HepG2 (cell line): ENCODE data around the gene SYP. TPM values are rescaled to one million over a fixed set of nuclear protein-coding genes. Genes with fewer than 3 reads are reported as not detected.

Experiments used
- ATAC-seq: fragments of 200-7000 bp; cut with Tn5 transposase; 3 replicates; pipeline ENCODE4 v1.9.1; 2020; ENCODE audit warnings: mild to moderate bottlenecking, moderate library complexity
- BruUV-seq: library from RNA; stranded (reverse); fragments of 400-500 nt; replicated peaks from 2 replicates; lab custom pipeline; 2021; lab: Mats Ljungman, UMichigan
- CTCF ChIA-PET: fragments of 300-600 bp; formaldehyde crosslinking; extraction: SDS; loops from one replicate; lab custom pipeline; 2021; ENCODE audit warnings: low total read pairs, inconsistent platforms, low intra/inter-chr PET ratio; lab: Yijun Ruan, JAX
- POLR2A ChIA-PET: fragments of 350-600 bp; sonication (Branson Sonifier 250); formaldehyde crosslinking; loops from one replicate; lab custom pipeline; 2020; ENCODE audit warnings: antibody characterized with exemption, inconsistent platforms; lab: Yijun Ruan, JAX
- DNase-seq: peaks from one replicate; pipeline ENCODE4 v3.0.0-alpha.2; 2015; ENCODE audit warnings: low spot score
- FAIRE-seq: peaks from 3 replicates; lab custom pipeline; 2011; peaks lifted over from hg19 to GRCh38; lab: Jason Lieb, UNC
- H2AFZ ChIP-seq: one replicate; pipeline ENCODE4 v1.6.1; 2011; ENCODE audit warnings: low read length, inconsistent platforms
- H3K27ac ChIP-seq: fragments of 300-600 bp; 3 replicates; pipeline ENCODE4 v1.8.0; 2011; ENCODE audit warnings: mixed run types, mild to moderate bottlenecking, mixed read lengths, low read length, inconsistent platforms; ENCODE audit not compliant: insufficient read depth; ENCODE audit errors: extremely low read length
- H3K27me3 ChIP-seq, 2 experiments: fragments of 200-600 bp in 1 of 2; 2 replicates in 1 of 2; 3 replicates in 1 of 2; pipeline versions ENCODE4 v1.6.0 to v1.8.0; 2011; ENCODE audit warnings: low read length in 2 of 2, mild to moderate bottlenecking in 2 of 2, moderate library complexity in 2 of 2, inconsistent platforms in 1 of 2; ENCODE audit not compliant: insufficient read depth in 2 of 2, control insufficient read depth in 1 of 2
- H3K36me3 ChIP-seq, 2 experiments: fragments of 200-600 bp in 1 of 2; replicated peaks in 1 of 2; 2 replicates in 1 of 2; 3 replicates in 1 of 2; pipeline versions ENCODE4 v1.5.1 to v1.8.0; 2011; ENCODE audit warnings: low read length in 2 of 2, inconsistent platforms in 1 of 2; ENCODE audit not compliant: insufficient read depth in 2 of 2, control insufficient read depth in 1 of 2
- H3K4me1 ChIP-seq: 2 replicates; pipeline ENCODE4 v1.5.1; 2012; ENCODE audit warnings: low read length, inconsistent platforms; ENCODE audit not compliant: insufficient read depth
- H3K4me2 ChIP-seq: 2 replicates; pipeline ENCODE4 v1.6.0; 2011; ENCODE audit warnings: low read depth, low read length, inconsistent platforms
- H3K4me3 ChIP-seq, 3 experiments: fragments of 200-600 bp in 1 of 3; sonication (generic), shearing (Covaris generic) in 1 of 3; replicated peaks in 1 of 3; 2 replicates each; pipeline ENCODE4 v1.5.1; 2011 to 2016; ENCODE audit warnings: low read length in 3 of 3, inconsistent platforms in 2 of 3, low read depth in 2 of 3, mild to moderate bottlenecking in 2 of 3, control low read depth in 1 of 3, mixed read lengths in 1 of 3; ENCODE audit not compliant: insufficient read depth in 1 of 3
- H3K79me2 ChIP-seq: one replicate; pipeline ENCODE4 v1.6.1; 2011; ENCODE audit warnings: low read length, inconsistent platforms; ENCODE audit not compliant: insufficient read depth
- H3K9ac ChIP-seq: 2 replicates; pipeline ENCODE4 v1.6.0; 2011; ENCODE audit warnings: mild to moderate bottlenecking, low read depth, low read length, inconsistent platforms; ENCODE audit not compliant: insufficient read depth
- H3K9me3 ChIP-seq: 2 replicates; pipeline ENCODE4 v1.5.1; 2012; ENCODE audit warnings: mild to moderate bottlenecking, low read length
- H4K20me1 ChIP-seq: 2 replicates; pipeline ENCODE4 v1.6.0; 2011; ENCODE audit warnings: inconsistent platforms, mild to moderate bottlenecking, low read length, moderate library complexity; ENCODE audit not compliant: insufficient read depth
- FUBP1 ChIP-seq: sonication (generic); formaldehyde crosslinking; IDR thresholded peaks from 2 replicates; pipeline ENCODE4 v1.5.1; 2020; ENCODE audit warnings: missing genetic modification reagents, mild to moderate bottlenecking, borderline replicate concordance
- GATA4 ChIP-seq: sonication (generic); IDR thresholded peaks from 2 replicates; pipeline ENCODE4 v1.6.1; 2016; ENCODE audit warnings: antibody characterized with exemption, low read depth, borderline replicate concordance
- HOXD1 ChIP-seq: sonication (generic); formaldehyde crosslinking; IDR thresholded peaks from 2 replicates; pipeline ENCODE4 v1.5.0; 2020; ENCODE audit warnings: missing genetic modification reagents
- KLF12 ChIP-seq: sonication (generic); formaldehyde crosslinking; IDR thresholded peaks from 2 replicates; pipeline ENCODE4 v1.4.0; 2020; ENCODE audit warnings: missing genetic modification reagents, borderline replicate concordance
- MAF1 ChIP-seq: sonication (generic); formaldehyde crosslinking; IDR thresholded peaks from 2 replicates; pipeline ENCODE4 v1.5.0; 2020; ENCODE audit warnings: missing genetic modification reagents, borderline replicate concordance
- MXD1 ChIP-seq: sonication (generic); formaldehyde crosslinking; IDR thresholded peaks from 2 replicates; pipeline ENCODE4 v1.4.0; 2020; ENCODE audit warnings: mild to moderate bottlenecking, missing genetic modification reagents
- ZBED4 ChIP-seq: sonication (generic); formaldehyde crosslinking; IDR thresholded peaks from 2 replicates; pipeline ENCODE4 v1.4.0; 2020; ENCODE audit warnings: missing genetic modification reagents, borderline replicate concordance
- ZFP36 ChIP-seq: fragments of 150-350 bp; IDR thresholded peaks from 2 replicates; pipeline ENCODE4 v1.6.1; 2018; ENCODE audit warnings: borderline replicate concordance, low read length, low read depth; ENCODE audit not compliant: partially characterized antibody
- ZNF44 ChIP-seq: sonication (generic); formaldehyde crosslinking; IDR thresholded peaks from 2 replicates; pipeline ENCODE4 v1.5.1; 2020; ENCODE audit warnings: mild to moderate bottlenecking, missing genetic modification reagents
- ZNF530 ChIP-seq: sonication (generic); formaldehyde crosslinking; IDR thresholded peaks from 2 replicates; pipeline ENCODE4 v1.5.0; 2020; ENCODE audit warnings: low read depth, mild to moderate bottlenecking, missing genetic modification reagents
- ZNF746 ChIP-seq: sonication (generic); formaldehyde crosslinking; IDR thresholded peaks from 2 replicates; pipeline ENCODE4 v1.8.0; 2022; ENCODE audit warnings: mild to moderate bottlenecking, missing genetic modification reagents
- ZNF773 ChIP-seq: sonication (generic); formaldehyde crosslinking; IDR thresholded peaks from 2 replicates; pipeline ENCODE4 v1.4.0; 2020; ENCODE audit warnings: missing genetic modification reagents, borderline replicate concordance
- ZNF788 ChIP-seq: sonication (generic); formaldehyde crosslinking; IDR thresholded peaks from 2 replicates; pipeline ENCODE4 v1.5.0; 2020; ENCODE audit warnings: mild to moderate bottlenecking, missing genetic modification reagents, borderline replicate concordance
- ZSCAN12 ChIP-seq: sonication (generic); formaldehyde crosslinking; IDR thresholded peaks from 2 replicates; pipeline ENCODE4 v1.9.0; 2021; ENCODE audit warnings: mild to moderate bottlenecking, missing genetic modification reagents
- ZUFSP ChIP-seq: sonication (generic); formaldehyde crosslinking; IDR thresholded peaks from 2 replicates; pipeline ENCODE4 v1.9.0; 2021; ENCODE audit warnings: missing genetic modification reagents, mild to moderate bottlenecking, borderline replicate concordance
- WGBS: methylation state at CpG from one replicate; pipeline ENCODE4 v1.1.6; 2017; ENCODE audit warnings: low lambda C conversion rate; 5-methylcytosine and 5-hydroxymethylcytosine counted together
- in situ Hi-C: cut with HindIII; loops from 2 replicates; pipeline ENCODE4 v1.10.0; 2017; ENCODE audit warnings: low pct_unique_long_range_greater_than_20kb; ENCODE audit not compliant: extremely low pct_ligation_motif_present
- intact Hi-C: fragments of 100-400 bp; cut with micrococcal nuclease; formaldehyde crosslinking; loops from one replicate; pipeline ENCODE4 v1.10.0; 2022; ENCODE audit not compliant: unreplicated experiment
- polyA plus RNA-seq, 8 experiments: library from polyadenylated mRNA; depleted of rRNA in 3 of 8; stranded (reverse) in 7 of 8; unstranded in 1 of 8; fragments of >200 nt; fragmentation: Illumina TruSeq in 4 of 8; extraction: Trizol in 4 of 8; gene quantifications; 2 replicates each; pipeline versions ENCODE4 v1.2.1 to v1.2.3, GENCODE V29; 2011 to 2016; ENCODE audit warnings: low read depth in 4 of 8, missing spikeins in 1 of 8, mixed read lengths in 1 of 8; ENCODE audit not compliant: insufficient read depth in 1 of 8
- total RNA-seq, 5 experiments: library from RNA; depleted of rRNA; stranded (reverse); fragments of >200 nt; fragmentation: Illumina TruSeq; extraction: Trizol; gene quantifications; 2 replicates each; pipeline ENCODE4 v1.2.3, GENCODE V29; 2016; ENCODE audit warnings: low read depth in 1 of 5

SYP gene
- total and polyA plus RNA-seq, 2 of the 13 experiments (the other 11 are each of a cell fraction or from before 2014, with no cell fraction given) = 2.0 to 2.5 TPM

DNA sequence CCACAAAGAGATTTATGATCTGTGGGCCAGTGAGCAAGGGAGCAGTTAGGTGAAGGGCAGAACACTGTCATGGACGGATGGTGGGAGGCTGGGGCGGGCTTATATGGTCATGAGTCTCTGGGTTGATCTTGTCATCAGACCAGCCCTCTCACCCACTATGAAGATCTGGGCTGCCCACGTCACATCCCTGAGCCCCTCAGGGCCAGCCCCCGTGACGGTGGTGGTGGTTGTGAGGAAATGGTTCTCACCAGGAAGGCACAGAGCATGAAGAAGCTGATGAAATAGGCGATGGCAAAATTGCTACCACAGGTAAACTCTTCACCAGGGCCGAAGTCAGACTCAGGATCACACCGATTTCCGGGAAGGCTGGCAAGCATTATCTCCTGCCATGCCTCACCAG is 11.1 kb upstream of the SYP start (continued):
- TF ChIP-seq ZUFSP (no peak), MAF1 (no peak), ZFP36 (no peak), KLF12 (CRISPR knock-in tag) (no peak), ZBED4 (no peak), ZSCAN12 (no peak)

GRCh38 chrX:49210406-49210805 is 10.4 kb upstream of the SYP start:
- Histone ChIP-seq H2AFZ (no peak overlapping the region), H3K9ac (no peak overlapping the region), H3K9me3 (no peaks in the 10 kb centered on the region), H3K4me2 (no peak overlapping the region), H3K79me2 (no peaks in the 10 kb centered on the region), H3K27me3 (no peaks in the 10 kb centered on the region), H3K4me3 (no peak overlapping the region), H3K4me1 (no peaks in the 10 kb centered on the region), H3K27ac (no peak overlapping the region), H4K20me1 (no peaks in the 10 kb centered on the region), H3K36me3 (no peaks in the 10 kb centered on the region)
- BruUV-seq = no TSS peak
- DNase-seq (no peak), ATAC-seq (no peak), FAIRE-seq (no peak)
- in situ Hi-C loops (no loop called here), intact Hi-C loops (no loop called here)
- no peak for TF ChIP-seq ZNF746
- TF ChIP-seq FUBP1 (CRISPR knock-in tag) = no peak
- no peak for TF ChIP-seq HOXD1 (CRISPR knock-in tag)
- no peak for TF ChIP-seq MXD1
- TF ChIP-seq GATA4 = no peak
- TF ChIP-seq ZNF773 (CRISPR knock-in tag) = no peak
- TF ChIP-seq ZNF44 (CRISPR knock-in tag) = no peak
- no peak for TF ChIP-seq ZNF788
- no peak for TF ChIP-seq ZNF530
- no CpG with 5 or more reads among the region's 8 CpGs for WGBS
- POLR2A ChIA-PET = interaction anchor here (2.7 kb wide), 1 partner anchor 20 kb away, joined by 6 read pairs; no protein-coding TSS in a partner anchor
- CTCF ChIA-PET = no interaction called here
